HG02798 (cell line): ENCODE data around the gene INCA1.

Experiments
- ATAC-seq: cut with Tn5 transposase; IDR thresholded peaks from one replicate; pipeline ENCODE4 v1.9.1; 2021; ENCODE audit warnings: mild to moderate bottlenecking; ENCODE audit not compliant: unreplicated experiment, poor library complexity

Gene INCA1

DNA sequence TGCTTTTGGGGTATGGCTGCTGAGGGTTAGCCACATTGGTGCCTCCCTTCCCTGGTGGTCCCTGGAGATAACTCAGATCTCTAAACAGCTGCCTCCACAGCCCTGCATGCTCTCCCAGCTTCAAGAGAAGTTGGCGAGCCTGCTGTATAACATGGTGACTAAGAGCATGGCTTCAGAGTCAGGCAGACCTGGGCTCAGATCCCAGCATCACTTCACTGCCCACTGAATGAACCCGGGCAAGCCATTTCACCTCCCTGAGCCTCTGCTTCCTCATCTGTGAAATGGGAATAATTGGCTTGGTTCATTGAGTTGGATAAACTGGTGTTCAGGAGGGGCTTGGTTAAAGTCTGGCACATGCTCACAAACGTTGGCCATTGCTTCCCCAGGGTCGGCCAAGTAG, 17.0 kb upstream of the INCA1 start:
- no peak for ATAC-seq

DNA sequence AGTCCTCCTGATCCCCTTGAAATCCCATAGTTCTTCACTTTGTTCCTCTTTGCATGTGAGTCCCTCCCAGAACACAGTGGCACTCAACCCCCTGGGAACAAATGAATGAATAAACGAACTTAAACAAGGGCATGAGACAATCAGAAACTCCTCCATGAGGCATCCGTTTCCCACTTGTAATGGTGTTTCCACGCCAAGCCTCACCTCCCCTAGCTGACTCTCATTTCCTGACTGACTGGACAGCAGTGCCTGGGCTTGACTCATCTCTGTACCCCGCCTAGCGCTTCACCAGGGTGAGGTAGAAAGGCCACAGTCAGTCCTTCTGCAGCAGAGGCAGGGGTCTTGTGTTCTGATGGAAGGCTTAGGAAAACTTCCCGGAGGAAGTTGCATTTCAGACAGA, 14.6 kb upstream of the INCA1 start:
- ATAC-seq = no peak

DNA sequence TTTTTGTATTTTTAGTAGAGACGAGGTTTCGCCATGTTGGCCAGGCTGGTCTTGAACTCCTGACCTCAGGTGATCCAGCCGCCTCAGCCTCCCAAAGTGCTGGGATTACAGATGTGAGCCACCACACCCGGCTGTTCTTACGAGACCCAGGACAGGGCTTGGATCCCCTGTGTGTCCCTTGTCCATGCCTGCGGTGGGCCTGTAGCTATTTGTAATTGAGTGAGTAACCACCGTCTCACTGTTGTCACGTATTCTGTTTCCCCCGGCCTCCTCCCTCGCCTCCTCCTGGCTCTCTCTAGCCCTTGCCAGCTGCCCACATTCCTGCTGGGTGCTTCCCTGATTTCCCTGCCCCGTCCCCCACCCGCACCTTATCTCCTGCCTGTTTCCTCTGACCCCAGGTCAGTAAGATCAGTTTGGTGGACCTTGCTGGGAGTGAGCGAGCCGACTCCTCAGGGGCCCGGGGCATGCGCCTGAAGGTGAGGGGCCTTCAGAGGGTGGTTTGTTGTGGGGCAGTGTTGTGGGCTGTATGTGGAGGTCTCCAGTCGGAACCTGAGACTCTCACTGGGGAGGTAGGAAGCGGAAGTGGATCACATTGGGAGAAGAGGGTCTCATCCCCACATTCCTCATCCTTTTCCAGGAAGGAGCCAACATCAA, 6.0 kb upstream of the INCA1 start:
- ATAC-seq = no peak

DNA sequence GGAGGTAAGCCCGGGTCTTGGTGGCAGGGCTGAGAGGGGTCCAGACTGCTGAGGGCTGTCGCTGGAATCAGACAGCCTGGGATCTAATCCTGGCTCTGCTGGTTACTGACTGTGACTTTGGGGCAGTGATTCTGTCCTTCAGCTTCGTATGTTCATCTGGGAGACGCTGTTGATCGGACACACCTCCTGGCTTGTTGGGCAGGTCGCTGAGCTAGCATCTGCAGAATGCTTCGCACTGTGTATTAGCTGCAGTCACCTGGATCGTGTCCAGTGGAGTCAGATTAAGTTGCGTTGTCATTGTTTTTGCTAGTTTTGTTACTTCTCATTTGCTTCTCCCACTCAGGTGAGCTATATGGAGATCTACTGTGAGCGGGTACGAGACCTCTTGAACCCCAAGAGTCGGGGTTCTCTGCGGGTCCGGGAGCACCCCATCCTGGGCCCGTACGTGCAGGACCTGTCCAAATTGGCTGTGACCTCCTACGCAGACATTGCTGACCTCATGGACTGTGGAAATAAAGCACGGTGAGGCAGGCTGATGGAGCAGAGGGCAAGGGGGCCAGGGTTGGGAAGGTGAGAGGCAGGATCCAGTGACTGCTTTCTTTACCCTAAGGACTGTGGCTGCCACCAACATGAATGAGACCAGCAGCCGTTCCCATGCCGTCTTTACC, 4.9 kb upstream of the INCA1 start:
- no peak for ATAC-seq

DNA sequence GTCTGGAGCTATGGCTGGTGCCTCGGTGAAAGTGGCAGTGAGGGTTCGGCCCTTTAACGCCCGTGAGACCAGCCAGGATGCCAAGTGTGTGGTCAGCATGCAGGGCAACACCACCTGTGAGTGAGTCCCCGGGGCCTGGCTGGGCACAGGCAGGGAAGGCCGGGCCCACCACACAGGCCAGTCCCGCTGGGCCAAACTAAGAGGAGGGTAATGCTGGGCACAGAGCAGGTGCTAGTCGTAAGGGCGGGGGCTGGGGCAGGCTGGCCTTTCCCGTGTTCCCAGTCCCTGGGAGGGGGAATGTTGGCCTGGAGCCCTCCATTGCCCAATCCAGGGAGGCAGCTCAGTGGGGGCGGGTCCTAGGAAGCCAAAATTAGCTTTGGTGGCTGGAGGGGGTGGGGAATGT, 2.9 kb upstream of the INCA1 start:
- no peak for ATAC-seq

DNA sequence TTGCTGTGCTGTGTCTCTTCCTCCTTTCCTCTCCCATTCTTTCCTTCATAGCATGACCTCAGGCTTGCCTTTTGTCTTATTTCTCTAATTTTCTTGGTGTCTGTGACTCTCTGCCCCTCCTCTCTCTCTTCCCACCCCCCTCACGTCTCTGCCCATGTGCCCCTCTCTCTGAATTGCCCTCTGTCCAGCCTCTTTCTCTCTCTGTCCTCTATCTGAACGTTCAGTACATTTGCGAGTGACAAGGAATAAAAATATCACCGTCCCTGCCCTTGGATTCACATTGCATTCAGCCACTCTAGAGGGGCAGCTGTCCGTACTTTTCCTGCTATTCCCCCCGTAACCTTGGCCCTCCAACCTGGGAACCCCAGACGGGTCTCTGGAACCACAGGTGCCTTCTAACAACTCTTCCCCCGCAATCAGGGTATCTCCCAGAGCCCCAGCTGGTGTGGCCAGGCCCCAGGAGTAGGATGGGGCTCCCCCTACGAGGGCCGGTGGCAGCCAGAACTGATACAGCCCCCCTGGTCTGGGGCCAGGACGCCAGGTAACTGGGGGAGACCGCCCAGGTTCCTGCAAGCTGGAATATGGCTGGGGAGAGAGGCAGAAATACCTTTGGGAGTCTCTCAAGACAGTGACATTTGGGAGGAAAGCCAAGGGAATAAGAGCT, 2.2 kb upstream of the INCA1 start:
- ATAC-seq = no peak

DNA sequence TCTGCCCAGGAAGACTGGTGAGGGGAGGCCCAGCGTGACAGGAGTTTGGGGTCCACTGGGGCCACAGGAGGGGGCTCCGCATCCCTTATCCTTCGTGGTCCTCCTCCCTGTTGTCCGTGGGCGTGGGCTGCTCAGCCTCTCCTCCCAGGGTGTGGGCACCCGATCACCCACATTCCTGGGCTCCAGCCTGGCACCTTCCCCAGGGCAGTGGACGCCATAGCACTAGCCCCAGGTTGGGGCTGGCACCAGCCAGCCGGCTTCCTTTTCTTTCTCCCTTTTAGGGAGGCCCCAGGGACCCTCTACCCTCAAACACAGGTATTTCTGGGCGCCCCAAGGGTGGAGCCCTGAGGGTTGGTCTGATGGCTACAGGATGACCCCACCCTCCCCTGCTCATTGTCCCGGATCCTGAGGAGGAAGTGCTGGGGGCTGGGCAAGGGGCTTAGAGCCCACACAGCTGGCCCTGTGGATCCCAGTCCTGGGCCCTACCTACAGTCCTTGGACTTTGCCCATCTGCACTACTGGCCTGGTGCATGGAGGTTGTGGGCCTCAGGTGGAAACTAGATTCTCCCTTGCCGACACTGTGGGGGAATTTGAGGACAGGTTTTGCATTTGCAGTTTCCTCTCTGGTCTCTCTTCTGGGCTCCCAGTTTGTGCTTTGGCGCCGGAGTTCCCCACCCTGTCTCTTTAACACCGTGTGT, 1.6 kb upstream of the INCA1 start:
- ATAC-seq = no peak

DNA sequence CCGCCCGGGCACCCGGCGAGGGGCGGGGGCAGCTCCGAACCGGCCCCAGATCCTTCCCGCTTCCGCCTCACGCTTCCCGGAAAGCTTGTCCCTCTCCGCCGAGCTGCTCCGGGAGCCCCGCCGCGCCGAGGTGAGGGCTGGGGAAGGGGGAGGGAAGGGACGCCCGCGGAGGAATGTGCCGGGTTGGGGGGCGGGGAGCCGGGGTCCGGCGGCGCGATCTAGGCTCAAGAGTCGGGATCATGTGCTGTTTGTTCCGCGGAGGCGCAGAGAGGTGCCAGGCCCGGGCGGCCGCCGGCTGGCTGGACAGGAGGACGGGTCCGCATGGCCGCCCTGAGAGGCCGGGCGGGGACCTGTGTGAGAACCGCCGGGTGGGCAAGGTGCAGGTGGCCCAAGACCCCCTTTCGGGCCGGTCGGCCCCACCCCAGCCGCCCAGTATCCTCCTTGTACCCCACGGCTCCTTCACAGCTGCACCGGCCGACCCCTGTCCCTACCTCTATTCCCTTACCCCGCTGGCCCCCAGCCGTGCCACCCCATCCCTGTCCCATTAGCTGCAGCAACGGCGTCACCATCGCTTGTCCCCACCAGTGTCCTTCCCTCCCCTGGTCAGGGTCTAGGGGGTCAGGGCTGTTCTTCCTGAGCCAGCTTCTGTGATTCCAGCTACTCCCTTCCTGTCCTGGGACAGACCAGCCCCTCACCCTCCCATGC, 857 bp upstream of the INCA1 start:
- no peak for ATAC-seq

DNA sequence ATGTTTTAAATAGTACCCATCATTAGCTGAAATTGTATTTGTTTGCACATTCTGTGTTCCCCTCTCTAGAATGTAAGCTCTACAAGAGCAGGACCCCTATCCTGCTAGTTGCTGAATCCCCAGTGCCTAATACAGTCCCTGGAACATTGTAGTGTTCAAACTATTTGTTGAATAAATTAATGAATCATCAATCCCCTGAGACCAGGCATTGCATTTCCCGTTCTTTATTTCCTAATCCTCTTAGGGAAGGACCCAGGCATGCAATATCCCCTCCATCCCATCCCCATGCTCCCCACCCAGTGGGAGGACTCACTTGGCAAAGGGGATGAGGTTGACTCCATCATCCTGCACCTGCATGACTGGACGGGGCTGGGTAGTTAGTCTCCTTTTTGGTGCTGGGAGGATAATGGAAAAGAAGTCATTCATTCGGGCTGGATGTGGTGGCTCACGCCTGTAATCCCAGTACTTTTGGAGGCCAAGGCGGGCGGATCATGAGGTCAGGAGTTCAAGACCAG, 3.2 kb downstream of the INCA1 start:
- ATAC-seq = no peak

DNA sequence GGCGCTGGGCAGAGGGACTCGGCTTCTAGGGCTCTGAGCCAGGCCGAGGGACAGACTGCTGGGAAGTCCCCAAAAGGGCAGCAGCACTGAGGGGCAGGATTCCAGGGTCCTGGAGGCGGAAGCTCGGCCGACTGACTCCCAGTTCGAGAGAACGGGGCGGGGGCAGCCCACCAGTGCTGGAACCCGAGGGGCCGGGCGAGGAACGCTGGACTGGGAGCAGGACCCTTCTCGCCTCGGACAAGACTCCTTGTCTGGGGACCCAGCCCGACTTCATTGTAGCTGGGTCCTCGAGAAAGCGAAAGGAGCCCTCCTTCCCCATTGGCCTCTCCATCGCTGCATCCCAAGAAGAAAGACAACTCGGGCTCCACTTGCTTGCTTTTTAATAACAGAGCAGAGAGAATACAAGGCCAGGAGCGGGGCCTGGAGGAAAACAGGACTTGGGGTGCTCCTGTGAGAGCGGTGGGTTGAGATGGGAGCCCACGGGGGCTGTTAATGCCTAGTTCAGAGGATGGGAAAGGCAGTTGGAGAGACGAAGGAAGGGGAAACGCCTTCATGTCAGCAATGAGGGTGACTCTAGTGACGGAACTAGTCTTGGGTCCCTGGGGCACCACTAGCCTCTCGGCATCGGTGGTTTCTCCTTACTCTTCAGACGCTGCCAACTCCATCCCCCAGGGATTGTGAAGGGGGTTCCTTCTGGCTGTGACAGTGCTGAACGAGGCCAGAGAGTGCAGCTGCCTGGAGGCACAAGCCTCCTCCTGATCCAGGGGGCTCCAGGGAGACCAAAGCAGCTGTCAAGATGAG, 9.4 kb downstream of the INCA1 start:
- ATAC-seq = no peak

DNA sequence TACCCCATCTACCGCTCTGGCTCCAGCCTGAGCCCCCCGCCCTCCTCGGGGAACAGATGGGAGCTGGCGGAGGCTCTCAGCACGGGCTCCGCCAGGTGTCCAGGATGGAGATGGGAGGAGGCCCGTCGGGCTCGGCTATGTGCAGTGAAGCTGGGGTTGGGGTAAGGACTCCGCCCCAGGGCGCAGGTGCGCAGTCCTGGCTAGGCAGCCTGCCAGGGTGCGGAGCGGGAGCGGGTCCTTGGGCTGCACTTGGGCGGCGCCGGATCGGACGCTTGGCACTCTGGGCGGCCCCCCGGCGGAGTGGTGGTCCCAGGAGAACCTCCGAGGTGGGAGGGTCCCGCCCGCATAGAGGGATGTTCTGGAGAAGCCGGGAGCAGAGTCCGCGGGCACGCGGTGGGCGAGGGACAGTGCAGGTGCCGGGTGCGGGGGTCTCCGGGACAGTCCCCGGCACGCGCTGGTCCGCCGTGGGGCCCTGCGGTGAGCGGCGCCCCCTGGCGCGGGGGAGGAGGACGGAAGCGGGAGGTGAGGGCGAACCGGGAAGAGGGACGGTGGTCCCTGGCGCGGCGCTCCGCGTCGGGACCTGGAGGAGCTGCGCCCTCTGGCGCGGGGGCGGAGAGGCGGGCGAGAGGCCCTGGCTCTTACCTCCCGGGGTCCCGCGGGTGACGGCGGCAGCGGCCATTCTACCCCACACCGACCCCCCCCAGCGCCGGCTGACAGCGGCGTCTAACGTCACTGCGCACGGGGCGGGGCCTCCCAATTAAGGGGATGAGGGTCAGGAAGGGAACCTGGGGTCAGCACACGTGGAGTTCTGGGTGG, 10.2 kb downstream of the INCA1 start, which contains the start of gene CAMTA2:
CAMTA2 (minus strand) TSS at position 725 of the 816 bp plus-strand sequence. CDS start 1,453 bp downstream, outside the sequence.
- ATAC-seq = peak; percentile 75

DNA sequence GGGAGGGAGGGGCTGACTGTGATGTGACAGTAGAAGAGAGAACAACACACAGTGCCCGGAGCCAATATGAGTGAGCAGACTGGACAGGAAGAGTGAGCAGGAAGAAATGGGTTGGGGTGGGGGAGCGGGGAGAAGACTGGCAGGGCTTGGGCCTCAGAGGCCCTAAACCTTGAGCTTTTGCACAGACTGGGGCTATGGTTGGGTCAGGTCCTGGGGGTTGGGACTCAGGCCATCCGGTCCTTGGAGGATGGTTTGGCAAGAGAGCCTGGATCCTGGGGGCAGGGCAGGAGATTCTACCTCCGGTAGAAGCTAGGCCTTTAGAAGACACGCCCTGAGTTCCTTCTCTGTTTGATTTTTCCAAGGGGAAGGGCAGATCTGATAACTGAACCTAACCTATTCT, 10.9 kb downstream of the INCA1 start:
- ATAC-seq = no peak

DNA sequence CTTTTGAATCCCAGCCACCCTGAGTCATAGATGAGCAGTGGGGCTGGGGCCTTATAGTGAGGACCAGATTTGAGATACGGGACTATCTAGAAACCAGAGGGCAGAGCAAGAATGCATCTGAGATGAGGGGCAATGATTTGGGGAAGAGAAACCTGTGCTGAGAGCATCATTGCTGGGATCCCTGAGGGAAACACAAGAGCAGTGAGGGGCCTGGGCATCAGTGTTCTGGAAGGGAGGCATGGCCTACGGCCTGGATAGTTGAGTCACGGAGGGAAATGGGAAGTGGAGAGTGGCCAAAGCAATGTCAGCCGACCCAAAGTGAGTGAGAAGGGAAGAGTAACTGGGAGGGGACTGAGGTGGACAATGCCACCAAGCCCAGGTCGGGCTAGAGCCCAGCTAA, 15.0 kb downstream of the INCA1 start:
- ATAC-seq = no peak

DNA sequence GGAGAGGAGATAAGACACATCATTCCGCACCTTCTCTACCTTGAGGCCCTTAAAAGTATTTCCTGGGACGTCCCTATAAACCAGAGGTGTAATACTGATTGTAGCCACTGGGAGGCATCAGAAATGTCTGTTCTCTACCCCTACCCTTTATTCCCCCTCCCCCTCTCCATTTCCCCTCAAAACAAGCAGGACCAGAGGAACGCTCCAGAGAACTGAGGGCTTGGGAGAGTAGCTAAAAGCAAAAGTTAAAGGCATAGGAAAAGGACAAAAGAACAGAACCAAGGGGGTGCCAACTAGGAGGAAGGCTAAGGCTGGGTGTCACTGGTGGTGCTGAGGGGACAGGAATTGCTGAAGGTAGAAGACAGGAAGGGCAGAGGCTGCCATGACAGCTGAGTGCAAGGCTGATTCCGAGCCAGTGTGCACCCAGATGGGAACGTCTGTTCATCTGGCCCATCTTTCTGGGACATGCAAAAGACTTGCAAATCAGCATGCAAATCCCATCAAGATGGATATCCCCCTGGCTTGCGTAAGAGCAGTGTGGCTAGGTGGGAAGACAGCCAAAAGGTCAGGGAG, 16.6 kb downstream of the INCA1 start:
- ATAC-seq = no peak

DNA sequence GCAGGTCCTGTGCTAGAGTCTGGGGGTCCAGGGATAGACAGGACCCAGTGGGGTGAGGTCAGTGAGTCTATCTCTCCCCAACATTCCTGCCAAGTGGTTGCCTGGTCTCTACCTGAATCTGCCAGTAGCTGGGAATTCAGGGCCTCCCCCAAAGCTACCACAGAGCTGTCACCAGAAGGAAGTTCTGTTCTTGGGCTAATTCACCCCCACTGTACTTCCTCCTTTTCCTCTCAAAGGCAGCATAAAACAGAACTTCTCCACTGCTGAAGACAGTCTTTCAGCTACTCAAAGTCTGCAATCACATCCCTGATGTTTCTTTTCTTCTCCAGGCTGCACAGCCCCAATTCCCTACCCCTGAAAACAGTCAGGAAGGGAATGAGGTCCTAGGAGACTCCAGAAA, 18.6 kb downstream of the INCA1 start:
- ATAC-seq = no peak

DNA sequence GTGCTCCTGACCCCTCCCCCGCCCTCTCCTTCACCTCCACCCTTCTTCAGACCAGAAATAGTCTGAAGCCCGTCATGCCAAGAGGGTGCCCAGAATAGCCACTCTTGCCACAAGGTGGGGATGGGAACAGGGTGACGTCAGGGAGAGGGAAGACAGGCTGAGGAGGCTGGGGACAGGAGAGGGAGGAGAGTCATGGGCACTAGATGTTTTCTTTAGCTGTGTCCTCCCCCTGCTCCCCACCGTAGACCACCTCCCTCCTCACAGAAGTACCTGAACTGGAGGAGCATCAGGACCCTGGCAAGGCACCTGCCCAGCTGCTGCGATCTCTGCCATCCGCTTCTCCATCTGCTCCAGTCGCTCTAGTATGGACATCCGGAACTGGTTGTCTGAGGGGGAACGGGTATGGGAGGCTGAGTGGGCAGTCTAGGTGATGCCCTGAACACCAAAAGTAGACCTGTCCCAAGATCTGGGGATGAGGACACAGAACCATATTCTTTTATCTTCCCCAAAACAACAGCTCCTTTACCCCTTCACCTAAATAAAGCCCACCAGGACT, 23.1 kb downstream of the INCA1 start:
- ATAC-seq = no peak

DNA sequence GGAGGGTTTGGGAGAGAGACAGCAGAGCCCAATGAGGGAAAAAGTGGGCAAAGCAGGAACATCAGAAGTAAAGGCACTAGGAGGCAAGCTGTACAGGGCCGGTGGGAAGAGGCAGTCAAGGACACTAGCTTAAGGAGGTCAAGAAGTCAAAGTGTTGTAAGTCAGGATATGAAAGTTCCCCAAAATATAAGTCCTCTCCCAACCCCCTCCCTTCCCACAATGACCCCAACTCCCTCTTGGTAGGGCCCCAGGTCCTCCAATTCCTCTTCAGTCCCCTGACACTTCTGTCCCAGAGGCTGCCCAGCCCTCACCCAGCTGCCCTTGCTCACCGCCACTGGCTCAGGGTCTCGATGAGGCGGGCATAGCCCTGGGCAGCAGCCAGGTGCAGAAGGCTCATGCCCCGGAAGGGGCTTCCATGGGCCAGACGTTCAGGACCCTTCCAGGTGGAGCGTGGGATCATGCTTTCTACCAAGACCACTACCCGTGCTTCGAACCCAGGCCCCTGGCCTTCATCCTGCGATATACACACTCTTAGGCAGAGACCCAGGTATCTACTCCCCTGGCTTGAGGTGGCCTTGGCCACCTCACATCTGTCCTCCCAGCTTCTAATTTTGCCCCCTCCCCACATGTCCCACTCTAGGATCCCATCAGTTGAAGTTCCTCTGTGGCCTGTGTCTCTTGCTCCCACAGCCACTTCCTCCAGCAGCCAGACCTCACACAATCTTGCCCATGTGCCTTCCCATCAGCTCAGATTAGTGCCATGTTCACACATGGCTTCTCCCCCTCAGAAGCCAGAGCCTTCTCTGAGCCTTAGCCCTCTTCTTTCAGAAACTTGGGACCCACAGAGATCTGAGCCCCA, 23.8 kb downstream of the INCA1 start:
- no peak for ATAC-seq
